Muscle of arm (tissue), 12 donors: ENCODE data around the gene HEY2. TPM values are rescaled to one million over a fixed set of nuclear protein-coding genes. Genes with fewer than 3 reads are reported as not detected.

Source experiments
- polyA plus RNA-seq, 12 donors: library from polyadenylated mRNA; unstranded; fragments of 120-200 nt; gene quantifications; one replicate each; pipeline ENCODE4 v1.2.1, GENCODE V29; 2013; ENCODE audit not compliant: insufficient read length in 12 of 12

Gene HEY2
- polyA plus RNA-seq, 12 donors = 5.2 to 17.4 (median 12.9) TPM; not detected in 1

Other genes with a start within 250 kb of the HEY2 start
- 10 to 100 TPM in 2 of 12 donors, 1 to 10 TPM in 9, not detected in 1; 6.1 to 21.5 (median 9.1) TPM for gene NCOA7, start 41.3 kb downstream of the HEY2 start, polyA plus RNA-seq
- gene HINT3, start 207.1 kb downstream of the HEY2 start, polyA plus RNA-seq = 10 to 100 TPM in 11 of 12 donors, not detected in 1; 18.3 to 43.7 (median 34.8) TPM
- gene TRMT11, start 236.9 kb downstream of the HEY2 start, polyA plus RNA-seq = 10 to 100 TPM in 11 of 12 donors, not detected in 1; 10.8 to 21.3 (median 16.8) TPM